Type B pancreatic cell (in vitro differentiated cells): ENCODE results near the gene CHD3. TPM values are rescaled to one million over a fixed set of nuclear protein-coding genes. Genes with fewer than 3 reads are reported as not detected.

Experiments
- DNase-seq: peaks from one replicate; pipeline ENCODE4 v3.0.0; 2021; ENCODE audit warnings: mixed read lengths; ENCODE audit not compliant: unreplicated experiment; ENCODE audit errors: extremely low spot score
- H3K27ac Mint-ChIP-seq: 2 replicates; pipeline ENCODE4 v1.8.0; 2021; ENCODE audit warnings: mild to moderate bottlenecking, mixed read lengths
- H3K27me3 Mint-ChIP-seq: 2 replicates; pipeline ENCODE4 v1.8.0; 2021; ENCODE audit warnings: mixed read lengths
- H3K36me3 Mint-ChIP-seq: 2 replicates; pipeline ENCODE4 v1.8.0; 2021; ENCODE audit warnings: mixed read lengths
- H3K4me1 Mint-ChIP-seq: one replicate; pipeline ENCODE4 v1.8.0; 2021; ENCODE audit warnings: mixed read lengths; ENCODE audit not compliant: unreplicated experiment
- H3K4me3 Mint-ChIP-seq: 2 replicates; pipeline ENCODE4 v1.8.0; 2021; ENCODE audit warnings: mild to moderate bottlenecking, mixed read lengths
- H3K9me3 Mint-ChIP-seq: 2 replicates; pipeline ENCODE4 v1.8.0; 2021; ENCODE audit warnings: mixed read lengths
- CTCF ChIP-seq: fragments of 200-600 bp; sonication (generic); conservative IDR thresholded peaks from 2 replicates; pipeline ENCODE4 v1.5.0; 2021; ENCODE audit warnings: antibody characterized with exemption, mild to moderate bottlenecking
- total RNA-seq: library from RNA; stranded (reverse); gene quantifications from 2 replicates; pipeline ENCODE4 v1.2.1, GENCODE V29; 2021; ENCODE audit warnings: low replicate concordance

The CHD3 gene
- total RNA-seq, 1 donor from 2014 or later, result 172 TPM

DNA sequence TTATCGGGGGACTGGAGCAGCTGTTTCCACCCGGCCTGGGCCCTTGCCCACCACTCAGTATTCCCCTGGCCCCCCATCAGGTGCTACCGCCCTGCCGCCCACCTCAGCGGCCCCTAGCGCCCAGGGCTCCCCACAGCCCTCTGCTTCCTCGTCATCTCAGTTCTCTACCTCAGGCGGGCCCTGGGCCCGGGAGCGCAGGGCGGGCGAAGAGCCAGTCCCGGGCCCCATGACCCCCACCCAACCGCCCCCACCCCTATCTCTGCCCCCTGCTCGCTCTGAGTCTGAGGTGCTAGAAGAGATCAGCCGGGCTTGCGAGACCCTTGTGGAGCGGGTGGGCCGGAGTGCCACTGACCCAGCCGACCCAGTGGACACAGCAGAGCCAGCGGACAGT, 39.9 kb upstream of the CHD3 start:
- H3K4me1 Mint-ChIP-seq, result peaks cover 6% of the 10 kb centered on the region
- H3K27ac Mint-ChIP-seq, result no peak overlapping the region
- no peak for TF ChIP-seq CTCF
- no peak for DNase-seq
- peaks cover 5% of the 10 kb centered on the region for H3K36me3 Mint-ChIP-seq
- no peak overlapping the region for H3K4me3 Mint-ChIP-seq
- no peaks in the 10 kb centered on the region for H3K9me3 Mint-ChIP-seq
- no peaks in the 10 kb centered on the region for H3K27me3 Mint-ChIP-seq

GRCh38 chr17:7849130-7849750, 39.3 kb upstream of the CHD3 start:
- Mint-ChIP-seq H3K9me3 (no peaks in the 10 kb centered on the region), H3K4me3 (no peak overlapping the region), H3K36me3 (peaks cover 5% of the 10 kb centered on the region), H3K27me3 (no peaks in the 10 kb centered on the region), H3K4me1 (peaks cover 10% of the 10 kb centered on the region), H3K27ac (no peak overlapping the region)
- TF ChIP-seq CTCF, result no peak
- DNase-seq, result no peak

DNA sequence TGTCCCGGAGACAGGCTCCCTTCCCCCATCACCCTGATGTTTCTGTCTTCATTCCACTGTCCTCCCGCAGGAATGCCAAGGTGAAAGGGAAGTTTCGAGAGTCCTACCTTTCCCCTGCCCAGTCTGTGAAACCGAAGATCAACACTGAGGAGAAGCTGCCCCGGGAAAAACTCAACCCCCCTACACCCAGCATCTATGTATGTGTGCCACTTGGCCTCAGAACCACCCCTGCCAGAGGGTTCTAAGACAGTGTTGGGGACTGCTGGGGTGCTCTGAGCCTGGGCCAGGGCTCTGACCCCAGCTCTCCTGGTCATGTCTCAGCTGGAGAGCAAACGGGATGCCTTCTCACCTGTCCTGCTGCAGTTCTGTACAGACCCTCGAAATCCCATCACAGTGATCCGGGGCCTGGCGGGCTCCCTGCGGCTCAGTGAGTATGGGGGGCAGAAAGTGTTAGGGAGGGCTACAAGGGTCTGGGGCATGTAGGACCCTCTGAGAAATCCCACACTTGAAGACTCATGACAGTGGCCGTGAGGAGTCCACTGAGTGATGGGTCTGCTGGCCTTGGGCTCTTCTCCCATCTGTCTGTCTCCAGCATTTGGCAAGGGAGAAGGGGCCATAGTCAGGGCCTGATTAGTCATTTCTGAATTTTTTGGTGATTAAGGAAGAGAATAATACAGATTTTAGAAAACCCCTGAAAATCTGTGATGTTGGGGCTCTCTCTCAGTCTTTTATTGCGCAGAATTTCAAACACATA, 38.7 kb upstream of the CHD3 start:
- peaks cover 5% of the 10 kb centered on the region for H3K36me3 Mint-ChIP-seq
- no peak for DNase-seq
- no peak overlapping the region for H3K27ac Mint-ChIP-seq
- no peaks in the 10 kb centered on the region for H3K27me3 Mint-ChIP-seq
- H3K9me3 Mint-ChIP-seq, result no peaks in the 10 kb centered on the region
- no peak for TF ChIP-seq CTCF
- no peak overlapping the region for H3K4me3 Mint-ChIP-seq
- H3K4me1 Mint-ChIP-seq, result peaks cover 10% of the 10 kb centered on the region

- H3K27ac Mint-ChIP-seq, result peak overlapping the region; percentile 43
- H3K27me3 Mint-ChIP-seq, result no peaks in the 10 kb centered on the region
- H3K4me1 Mint-ChIP-seq, result peaks cover 14% of the 10 kb centered on the region
- H3K9me3 Mint-ChIP-seq, result no peaks in the 10 kb centered on the region
- H3K4me3 Mint-ChIP-seq, result no peak overlapping the region
- H3K36me3 Mint-ChIP-seq, result peaks cover 9% of the 10 kb centered on the region
- no peak for DNase-seq
- no peak for TF ChIP-seq CTCF
Observed at GRCh38 chr17:7850701-7851437, 37.7 kb upstream of the CHD3 start.

DNA sequence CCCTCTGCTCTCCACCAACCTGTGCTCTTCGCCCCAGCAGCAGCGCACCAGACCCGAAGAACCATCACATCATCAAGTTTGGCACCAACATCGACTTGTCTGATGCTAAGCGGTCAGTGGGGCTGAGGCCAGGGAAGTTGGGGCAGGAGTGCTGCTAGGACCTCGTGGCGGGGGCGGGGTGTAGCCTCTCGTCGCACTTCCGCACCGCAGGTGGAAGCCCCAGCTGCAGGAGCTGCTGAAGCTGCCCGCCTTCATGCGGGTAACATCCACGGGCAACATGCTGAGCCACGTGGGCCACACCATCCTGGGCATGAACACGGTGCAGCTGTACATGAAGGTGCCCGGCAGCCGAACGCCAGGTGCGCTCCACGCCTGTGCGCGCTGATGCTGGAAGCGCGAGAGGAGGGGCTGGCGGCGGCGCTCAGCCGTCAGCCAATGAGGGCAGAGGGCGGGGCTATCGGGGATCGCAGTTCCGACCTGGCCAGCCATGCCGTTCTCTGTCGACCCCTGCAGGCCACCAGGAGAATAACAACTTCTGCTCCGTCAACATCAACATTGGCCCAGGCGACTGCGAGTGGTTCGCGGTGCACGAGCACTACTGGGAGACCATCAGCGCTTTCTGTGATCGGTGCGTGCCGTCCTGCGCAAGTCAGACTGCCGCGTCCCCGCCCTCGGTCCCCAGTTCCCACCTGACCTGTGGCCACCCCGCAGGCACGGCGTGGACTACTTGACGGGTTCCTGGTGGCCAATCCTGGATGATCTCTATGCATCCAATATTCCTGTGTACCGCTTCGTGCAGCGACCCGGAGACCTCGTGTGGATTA, 36.9 kb upstream of the CHD3 start:
- H3K27ac Mint-ChIP-seq, result no peak overlapping the region
- no peaks in the 10 kb centered on the region for H3K27me3 Mint-ChIP-seq

More for the DNA sequence above, 36.9 kb upstream of the CHD3 start:
- H3K9me3 Mint-ChIP-seq, result no peaks in the 10 kb centered on the region
- peak; percentile 94 for DNase-seq
- peaks cover 17% of the 10 kb centered on the region for H3K4me1 Mint-ChIP-seq
- peaks cover 10% of the 10 kb centered on the region for H3K36me3 Mint-ChIP-seq
- H3K4me3 Mint-ChIP-seq, result peak overlapping the region; percentile 41
- TF ChIP-seq CTCF, result peak; percentile 95
